Measurements from ENCODE around the gene MTHFD1L. TPM values are rescaled to one million over a fixed set of nuclear protein-coding genes. Genes with fewer than 3 reads are reported as not detected.
"Not testable (repeated sequence)": the region's sequence is repeated elsewhere in the genome, so short reads cannot be mapped to it uniquely, and the experiment has no call there.

Gene MTHFD1L
- total and polyA plus RNA-seq, 7 donors = 0.60 to 17.9 (median 3.0) TPM

- Histone ChIP-seq H3K4me3 (no peak overlapping the region), H3K4me1 (peaks cover 0 to 4% (median 0%) of the 10 kb centered on the region in 4 donors), H3K27me3 (no peaks in the 10 kb centered on the region), H3K9me3 (no peaks in the 10 kb centered on the region), H3K27ac (no peak overlapping the region), H3K36me3 (no peaks in the 10 kb centered on the region)
- TF ChIP-seq POLR2A (IDR thresholded peaks at IDR 0.05) (no peak), CTCF (IDR thresholded peaks at IDR 0.05) (no peak), POLR2AphosphoS5 (IDR thresholded peaks at IDR 0.05) (no peak), EP300 (IDR thresholded peaks at IDR 0.05) (no peak)
- WGBS, 2 donors = 79 to 86% methylated on average over 4 of the region's 4 CpGs
- DNase-seq = no peak
- intact Hi-C loops (cut with DNase I) = no loop called here
Observed at GRCh38 chr6:151110576-151110905, 245.0 kb downstream of the MTHFD1L start.

GRCh38 chr6:151111670-151112069, 246.2 kb downstream of the MTHFD1L start:
- no peak for DNase-seq
- Histone ChIP-seq H3K27me3 (no peaks in the 10 kb centered on the region), H3K27ac (no peak overlapping the region), H3K9me3 (no peaks in the 10 kb centered on the region), H3K36me3 (no peaks in the 10 kb centered on the region), H3K4me3 (no peak overlapping the region), H3K4me1 (peaks cover 0 to 4% (median 0%) of the 10 kb centered on the region in 4 donors)
- WGBS, 2 donors = 82 to 89% methylated on average over 5 of the region's 5 CpGs
- intact Hi-C loops (cut with DNase I) = no loop called here
- TF ChIP-seq EP300 (IDR thresholded peaks at IDR 0.05) = no peak
- no peak for TF ChIP-seq POLR2A (IDR thresholded peaks at IDR 0.05)

GRCh38 chr6:151112130-151112529, 246.6 kb downstream of the MTHFD1L start:
- Histone ChIP-seq H3K9me3 (no peaks in the 10 kb centered on the region), H3K4me1 (peaks cover 0 to 4% (median 0%) of the 10 kb centered on the region in 4 donors), H3K27ac (no peak overlapping the region), H3K27me3 (no peaks in the 10 kb centered on the region), H3K36me3 (no peaks in the 10 kb centered on the region), H3K4me3 (no peak overlapping the region)
- no peak for DNase-seq
- TF ChIP-seq POLR2AphosphoS5 (IDR thresholded peaks at IDR 0.05) (no peak), EP300 (IDR thresholded peaks at IDR 0.05) (no peak)
- 87 to 88% methylated on average over 4 of the region's 4 CpGs for WGBS, 2 donors
- intact Hi-C loops (cut with DNase I) = no loop called here

- H3K9me3 ChIP-seq; H3K4me3 ChIP-seq; H3K27me3 ChIP-seq; DNase-seq; H3K27ac ChIP-seq; H3K4me1 ChIP-seq; intact Hi-C loops (cut with DNase I); H3K36me3 ChIP-seq: not testable (repeated sequence)
- WGBS, 2 donors = 76 to 94% methylated on average over 3 of the region's 3 CpGs
Observed at GRCh38 chr6:151112884-151113283, 247.4 kb downstream of the MTHFD1L start.

- Histone ChIP-seq H3K4me3 (no peak overlapping the region), H3K4me1 (peaks cover 0 to 10% (median 5%) of the 10 kb centered on the region in 4 donors), H3K9me3 (no peaks in the 10 kb centered on the region), H3K27me3 (no peaks in the 10 kb centered on the region), H3K36me3 (no peaks in the 10 kb centered on the region), H3K27ac (no peak overlapping the region)
- WGBS, 2 donors = 94 to 96% methylated on average over 5 of the region's 5 CpGs
- no peak for DNase-seq
- intact Hi-C loops (cut with DNase I) = no loop called here
- TF ChIP-seq POLR2AphosphoS5 (IDR thresholded peaks at IDR 0.05) = no peak
- no peak for TF ChIP-seq POLR2A (IDR thresholded peaks at IDR 0.05)
- no peak for TF ChIP-seq CTCF (IDR thresholded peaks at IDR 0.05)
- TF ChIP-seq EP300 (IDR thresholded peaks at IDR 0.05) = no peak
Observed at GRCh38 chr6:151113641-151114040, 248.1 kb downstream of the MTHFD1L start.

- no peak for DNase-seq
- no peaks in the 10 kb centered on the region for H3K36me3 ChIP-seq
- intact Hi-C loops (cut with DNase I) = no loop called here
- H3K27ac ChIP-seq = peak overlapping the region in 2 of 4 donors; percentile 62 to 69
- no peak for TF ChIP-seq POLR2AphosphoS5 (IDR thresholded peaks at IDR 0.05)
- H3K9me3 ChIP-seq = no peaks in the 10 kb centered on the region
- WGBS, 2 donors = 34 to 54% methylated on average over 8 of the region's 8 CpGs
- no peak overlapping the region for H3K4me3 ChIP-seq
- no peaks in the 10 kb centered on the region for H3K27me3 ChIP-seq
- peaks cover 0 to 47% (median 15%) of the 10 kb centered on the region in 4 donors for H3K4me1 ChIP-seq
Observed at GRCh38 chr6:151118461-151119123, 253.1 kb downstream of the MTHFD1L start.
